HG03520 (cell line): ENCODE data around the gene DUSP10.

Source experiments
- ATAC-seq: cut with Tn5 transposase; IDR thresholded peaks from one replicate; pipeline ENCODE4 v1.9.1; 2021; ENCODE audit warnings: mild to moderate bottlenecking, moderate library complexity; ENCODE audit not compliant: unreplicated experiment

DUSP10 gene

GRCh38 chr1:221741703-221742554 is at the start of gene DUSP10:
TSS of gene DUSP10 (minus strand) at chr1:221742089. CDS start at chr1:221739744, 2,345 bp downstream.
- peak; percentile 82 for ATAC-seq

- no peak for ATAC-seq
Observed at GRCh38 chr1:221788466-221788865, 46.6 kb upstream of the DUSP10 start.

DNA sequence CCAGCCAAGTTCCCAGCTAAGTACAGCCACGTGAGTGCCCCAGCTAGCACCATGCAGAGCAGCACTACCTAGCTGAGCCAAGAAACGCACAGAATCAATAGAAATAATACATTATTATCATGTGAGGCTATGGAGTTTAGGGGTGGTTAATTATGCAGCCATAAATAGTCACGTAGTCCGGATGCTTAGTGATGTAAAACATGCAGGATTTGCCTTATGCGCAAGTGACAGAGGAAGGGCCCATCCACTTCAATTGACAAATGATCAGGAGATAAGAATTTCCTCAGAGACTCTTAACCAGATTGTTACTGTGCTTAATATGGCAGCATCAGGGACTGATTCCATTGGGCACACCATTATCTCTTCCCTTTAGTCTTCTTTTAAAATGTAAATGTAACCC is 44.8 kb upstream of the DUSP10 start:
- ATAC-seq, result no peak

DNA sequence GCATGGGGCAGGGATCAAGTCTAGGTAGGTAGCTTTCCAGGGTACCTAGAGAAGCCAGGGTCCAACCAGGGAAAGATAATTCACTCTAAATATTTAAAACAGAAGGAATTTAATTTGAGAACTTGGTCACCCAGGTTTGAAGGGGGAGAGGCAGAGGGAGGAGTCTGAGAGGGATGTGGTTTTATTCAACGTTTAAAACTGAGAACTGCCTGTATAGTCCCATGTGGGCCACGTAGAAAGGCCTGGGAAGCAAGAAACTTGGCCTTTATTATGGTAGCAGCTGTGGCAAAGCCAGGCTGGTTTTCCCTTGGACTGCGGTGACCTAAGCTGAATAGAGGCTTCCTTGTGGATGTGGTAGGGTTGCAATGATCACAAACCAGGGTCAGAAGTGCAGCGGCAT is 42.0 kb upstream of the DUSP10 start:
- no peak for ATAC-seq

DNA sequence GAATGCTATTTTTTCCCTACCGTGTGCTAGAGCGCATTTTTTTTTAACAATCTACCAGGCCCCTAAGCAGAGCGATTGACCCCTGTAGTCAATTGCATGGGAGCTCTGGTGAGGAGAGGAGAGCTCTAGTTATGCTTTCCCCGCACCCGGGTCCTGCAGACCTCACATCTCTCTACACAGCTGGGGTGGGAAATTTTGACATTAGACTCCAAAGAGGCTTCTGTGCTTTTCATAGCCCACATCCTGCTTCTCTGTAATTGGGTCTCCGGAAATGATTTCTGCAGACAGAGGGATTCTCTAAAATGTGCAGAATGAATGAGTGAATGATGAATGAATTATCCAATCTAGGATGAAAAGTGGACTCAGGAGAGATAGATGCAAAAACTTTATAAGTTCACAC is 41.5 kb upstream of the DUSP10 start:
- ATAC-seq, result no peak

GRCh38 chr1:221782970-221783369 is 41.1 kb upstream of the DUSP10 start:
- no peak for ATAC-seq

- ATAC-seq, result no peak
Observed at GRCh38 chr1:221782477-221782876, 40.6 kb upstream of the DUSP10 start.

DNA sequence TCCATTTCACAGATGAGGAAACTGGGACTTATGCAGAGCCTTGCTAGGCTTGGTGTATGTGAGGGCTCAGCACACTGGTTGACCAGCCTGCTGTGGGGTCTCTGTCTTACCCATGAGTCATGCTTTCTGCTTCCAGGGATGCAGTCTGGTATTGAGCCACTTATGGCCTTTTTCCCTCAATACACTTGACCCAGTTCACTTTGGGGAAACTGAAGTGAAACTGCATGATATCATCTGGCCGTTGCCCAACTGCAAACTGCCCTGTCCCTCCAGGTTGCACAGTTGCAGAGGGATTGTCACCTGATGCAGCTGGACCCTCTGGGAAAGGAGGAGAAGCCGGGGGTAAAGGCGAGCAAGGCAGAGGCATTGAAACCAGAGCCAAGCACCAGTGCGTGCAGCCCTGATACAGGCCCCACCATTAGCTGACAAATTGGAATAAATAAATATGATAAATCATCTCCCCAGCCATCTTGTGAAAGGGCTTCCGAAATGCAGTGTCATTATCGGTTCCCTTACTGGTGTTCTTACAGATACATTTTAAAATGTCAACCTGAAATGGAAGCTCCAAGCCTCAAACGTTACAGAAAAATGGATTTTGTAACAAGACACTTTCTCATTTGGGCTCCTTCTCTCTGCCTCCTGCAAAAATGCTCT is 39.3 kb upstream of the DUSP10 start:
- ATAC-seq, result no peak

DNA sequence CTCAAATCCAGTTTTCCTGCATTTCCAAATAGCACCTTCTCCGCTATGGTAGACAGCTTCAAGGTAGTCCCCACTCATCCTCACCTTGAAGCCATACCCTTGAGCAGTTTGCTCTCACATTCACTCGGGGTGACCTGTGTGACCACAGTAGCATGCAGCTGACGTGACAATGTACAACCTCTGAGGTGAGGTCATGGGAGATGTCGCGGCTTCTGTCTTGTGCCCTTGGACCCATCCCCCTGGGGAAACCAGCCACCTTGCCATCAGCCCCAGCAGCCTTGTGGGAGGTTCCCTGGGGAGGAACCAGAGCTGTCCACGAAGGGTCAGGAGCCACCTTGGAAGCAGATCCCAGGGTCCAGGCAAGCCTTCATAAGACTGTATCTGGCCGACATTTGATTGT is 38.3 kb upstream of the DUSP10 start:
- no peak for ATAC-seq

DNA sequence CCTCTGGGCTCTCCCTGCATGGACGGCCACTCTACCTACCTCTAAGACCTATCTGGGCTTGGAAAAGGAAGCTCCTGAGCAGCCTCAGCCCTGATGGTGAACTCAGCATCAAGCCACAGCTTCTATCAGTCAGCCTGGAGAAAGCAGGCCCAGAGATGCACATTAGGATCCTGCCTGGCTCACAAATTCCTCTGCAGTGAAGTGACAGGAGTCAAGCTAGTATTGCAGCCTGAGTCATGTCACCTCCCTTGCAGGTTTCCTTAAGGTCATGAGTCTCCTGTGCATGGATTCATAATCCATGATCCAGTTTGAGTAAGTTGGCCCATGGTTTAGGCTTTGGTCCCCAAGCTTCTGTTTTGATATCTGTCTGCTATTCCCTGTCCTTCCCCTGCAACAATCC is 37.9 kb upstream of the DUSP10 start:
- ATAC-seq, result no peak

GRCh38 chr1:221778535-221779142 is 36.8 kb upstream of the DUSP10 start:
- peak; percentile 22 for ATAC-seq

GRCh38 chr1:221778125-221778524 is 36.2 kb upstream of the DUSP10 start:
- ATAC-seq, result peak; percentile 12

DNA sequence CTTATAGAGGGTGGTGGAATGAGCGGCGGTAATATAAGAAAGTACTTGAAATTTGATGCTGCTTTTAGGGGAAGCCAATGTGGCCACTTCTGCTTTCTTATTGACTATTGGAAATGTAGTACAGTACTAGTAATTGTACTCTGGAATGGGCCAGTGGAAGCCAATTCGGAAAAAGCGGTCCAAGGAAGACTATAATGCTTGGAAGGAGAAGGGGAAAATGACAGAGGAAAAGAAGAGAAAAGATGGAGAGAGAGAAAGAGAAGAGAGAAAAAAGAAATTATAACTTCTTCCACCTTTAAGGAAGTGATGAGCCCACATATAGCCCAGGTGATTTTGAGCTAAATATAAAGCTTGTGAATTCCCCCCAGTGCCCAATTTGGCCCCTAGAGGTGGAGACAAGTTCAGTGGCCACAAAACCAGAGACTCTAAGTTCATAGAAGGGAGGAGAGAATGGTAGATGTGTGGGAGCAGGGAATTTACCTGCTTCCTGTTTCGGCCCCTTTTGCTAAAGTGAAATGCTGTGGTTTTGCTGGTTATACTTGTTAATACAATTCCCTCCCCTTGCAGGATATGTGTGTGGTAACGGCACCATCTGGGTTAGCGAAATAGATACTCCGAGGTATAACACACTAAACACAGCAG is 35.7 kb upstream of the DUSP10 start:
- ATAC-seq, result peak; percentile 57

- peak; percentile 40 for ATAC-seq
Observed at GRCh38 chr1:221776495-221777301, 34.8 kb upstream of the DUSP10 start.

DNA sequence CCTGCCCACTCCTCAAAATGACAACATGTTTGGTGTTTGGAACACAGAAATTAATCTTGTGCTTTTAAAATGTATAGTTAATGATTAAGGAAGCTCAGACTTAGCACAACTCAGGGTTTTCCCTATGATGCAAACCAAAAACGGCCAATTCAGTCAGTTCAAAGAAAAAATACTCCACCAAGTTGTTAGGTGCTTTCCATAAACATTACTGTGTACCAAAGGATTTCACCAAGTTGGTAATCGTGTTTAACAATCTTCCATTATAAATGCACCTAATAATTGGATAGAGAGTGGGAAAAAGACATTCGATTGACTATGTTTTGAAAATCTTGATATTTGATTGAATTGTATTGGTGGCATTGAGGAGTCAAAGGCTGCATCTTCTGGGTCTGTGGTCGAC is 33.3 kb upstream of the DUSP10 start:
- no peak for ATAC-seq

DNA sequence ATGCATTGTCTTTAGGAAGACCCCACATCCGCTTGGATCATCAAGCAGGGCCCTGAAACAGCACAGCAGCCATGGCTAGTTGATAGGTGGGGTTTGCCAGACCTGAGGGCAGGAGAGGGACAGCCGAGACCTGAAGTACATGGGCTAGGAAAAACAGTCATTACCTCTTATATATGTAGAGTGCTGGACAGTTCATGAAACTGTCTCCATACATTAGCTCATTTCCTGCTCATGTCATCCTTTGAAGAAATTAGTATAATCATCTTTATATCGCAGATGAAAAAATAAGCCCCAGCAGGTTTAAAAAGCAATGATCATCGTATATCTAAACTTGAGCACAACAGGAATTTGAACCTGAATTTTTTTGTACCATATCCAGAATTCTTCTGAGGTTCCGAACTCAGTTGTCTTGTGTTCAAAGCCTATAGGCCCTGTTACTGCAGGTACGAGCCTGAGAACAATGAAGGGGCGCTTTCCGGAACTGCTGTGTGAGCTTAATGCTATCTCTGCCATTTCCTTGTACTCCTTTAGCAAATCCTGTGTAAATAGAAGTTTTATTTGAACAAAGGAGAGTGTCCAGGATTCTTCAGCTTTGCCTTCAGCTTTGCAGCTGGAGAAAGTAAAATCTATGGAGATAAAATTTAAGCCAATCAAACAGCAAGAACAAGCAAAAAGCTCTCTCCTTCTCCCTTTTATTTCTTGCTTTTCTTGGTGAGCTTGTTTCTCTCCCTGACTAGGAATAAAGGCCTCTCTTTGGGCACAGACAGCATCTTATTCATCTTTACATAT is 32.4 kb upstream of the DUSP10 start:
- no peak for ATAC-seq

GRCh38 chr1:221773383-221773782 is 31.5 kb upstream of the DUSP10 start:
- no peak for ATAC-seq

GRCh38 chr1:221772117-221772516 is 30.2 kb upstream of the DUSP10 start:
- ATAC-seq, result no peak

DNA sequence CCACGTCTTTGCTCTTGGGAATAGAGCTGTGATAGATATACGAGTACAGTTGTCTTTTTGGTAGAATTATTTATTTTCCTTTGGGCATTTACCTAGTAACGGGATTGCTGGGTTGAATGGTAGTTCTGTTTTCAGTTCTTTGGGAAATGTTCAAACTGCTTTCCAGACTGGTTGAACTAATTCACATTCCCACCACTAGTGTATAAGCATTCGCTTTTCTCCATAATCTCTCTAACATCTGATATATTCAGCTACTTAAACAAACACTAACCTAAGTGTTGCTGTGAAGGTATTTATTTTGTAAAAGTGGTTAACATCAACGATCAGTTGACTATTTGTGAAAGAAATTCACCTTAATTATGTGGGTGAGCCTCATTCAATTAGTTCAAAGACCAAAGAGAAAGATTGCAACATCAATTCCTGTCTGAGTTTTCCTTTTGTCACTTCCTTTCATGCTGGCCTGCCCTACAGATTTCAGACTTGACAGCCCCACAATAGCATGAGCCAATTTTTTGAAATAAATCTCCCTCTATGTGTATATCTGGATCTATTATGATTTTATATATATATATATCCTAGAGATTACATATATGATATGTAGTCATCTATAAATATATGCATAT is 26.7 kb upstream of the DUSP10 start:
- ATAC-seq, result no peak
